GM12878 (cell line): ENCODE results near the gene SMG6. TPM values are rescaled to one million over a fixed set of nuclear protein-coding genes. Genes with fewer than 3 reads are reported as not detected.

Source experiments
- BACH1 ChIP-seq: fragments of 450-650 bp; IDR thresholded peaks from 2 replicates; pipeline ENCODE4 v1.6.1; 2017; ENCODE audit warnings: mild to moderate bottlenecking, borderline replicate concordance
- CBX5 ChIP-seq: sonication (generic); IDR thresholded peaks from 2 replicates; pipeline ENCODE4 v1.6.1; 2016; ENCODE audit warnings: low read depth, moderate library complexity, mild to moderate bottlenecking, inconsistent platforms
- GABPA ChIP-seq: IDR thresholded peaks from 2 replicates; pipeline ENCODE4 v1.6.1; 2014; ENCODE audit warnings: antibody characterized with exemption, low read depth, mild to moderate bottlenecking, inconsistent platforms
- MTA3 ChIP-seq: IDR thresholded peaks from 2 replicates; pipeline ENCODE4 v1.6.1; 2012; ENCODE audit warnings: low read length, inconsistent platforms, borderline replicate concordance
- PAX8 ChIP-seq: fragments of 450-650 bp; IDR thresholded peaks from 2 replicates; pipeline ENCODE4 v1.6.1; 2017; ENCODE audit warnings: mild to moderate bottlenecking, moderate library complexity
- POLR2AphosphoS5 ChIP-seq: IDR thresholded peaks from 2 replicates; pipeline ENCODE4 v1.6.1; 2011; ENCODE audit warnings: mild to moderate bottlenecking, low read length, inconsistent platforms
- RFX5 ChIP-seq: IDR thresholded peaks from 2 replicates; pipeline ENCODE4 v1.6.1; 2011; ENCODE audit warnings: low read depth, low read length, improper control_type of control experiment
- SMARCA5 ChIP-seq: fragments of 450-650 bp; IDR thresholded peaks from 2 replicates; pipeline ENCODE4 v1.6.1; 2017; ENCODE audit warnings: mild to moderate bottlenecking
- TARDBP ChIP-seq: IDR thresholded peaks from 2 replicates; pipeline ENCODE4 v1.6.1; 2016; ENCODE audit warnings: borderline replicate concordance
- TBL1XR1 ChIP-seq: IDR thresholded peaks from 2 replicates; pipeline ENCODE4 v1.6.1; 2012; ENCODE audit warnings: low read depth, low read length, improper control_type of control experiment
- TCF7 ChIP-seq: IDR thresholded peaks from 2 replicates; pipeline ENCODE4 v1.6.1; 2014; ENCODE audit warnings: antibody characterized with exemption, borderline replicate concordance
- ZSCAN29 ChIP-seq: fragments of 450-650 bp; IDR thresholded peaks from 2 replicates; pipeline ENCODE4 v1.6.1; 2017; ENCODE audit warnings: mild to moderate bottlenecking, moderate library complexity
- polyA plus RNA-seq, 11 experiments: library from polyadenylated mRNA; depleted of rRNA in 4 of 11; unstranded in 6 of 11; stranded (reverse) in 5 of 11; fragments of >200 nt; fragmentation: Nextera tagmentation in 4 of 11; fragmentation: Illumina TruSeq in 1 of 11; extraction: Ambion mirVana in 4 of 11; extraction: Trizol in 1 of 11; gene quantifications; 1 replicate in 1 of 11; 2 replicates in 10 of 11; pipeline versions ENCODE4 v1.2.1 to v1.2.3, GENCODE V29; 2011 to 2016; ENCODE audit warnings: inconsistent platforms in 2 of 11, missing spikeins in 2 of 11, low read depth in 1 of 11
- total RNA-seq, 4 experiments: library from RNA; depleted of rRNA in 3 of 4; stranded (reverse); fragments of >200 nt in 3 of 4; fragmentation: Illumina TruSeq in 1 of 4; extraction: Trizol in 1 of 4; gene quantifications; 2 replicates each; pipeline versions ENCODE4 v1.2.1 to v1.2.3, GENCODE V29; 2013 to 2021
- TF ChIP-seq, protein P1 (sequence below): fragments of 150-350 bp; IDR thresholded peaks from 2 replicates; pipeline ENCODE4 v1.6.1; 2014; ENCODE audit warnings: mild to moderate bottlenecking, low read depth, low read length
- TF ChIP-seq, protein P2 (sequence below): IDR thresholded peaks from 2 replicates; pipeline ENCODE4 v1.6.1; 2012; ENCODE audit warnings: low read length, inconsistent platforms

The SMG6 gene
- total and polyA plus RNA-seq, 10 of the 15 experiments (the other 5 are each of a cell fraction or from before 2014, with no cell fraction given), result 0.58 to 28.7 (median 15.7) TPM

DNA sequence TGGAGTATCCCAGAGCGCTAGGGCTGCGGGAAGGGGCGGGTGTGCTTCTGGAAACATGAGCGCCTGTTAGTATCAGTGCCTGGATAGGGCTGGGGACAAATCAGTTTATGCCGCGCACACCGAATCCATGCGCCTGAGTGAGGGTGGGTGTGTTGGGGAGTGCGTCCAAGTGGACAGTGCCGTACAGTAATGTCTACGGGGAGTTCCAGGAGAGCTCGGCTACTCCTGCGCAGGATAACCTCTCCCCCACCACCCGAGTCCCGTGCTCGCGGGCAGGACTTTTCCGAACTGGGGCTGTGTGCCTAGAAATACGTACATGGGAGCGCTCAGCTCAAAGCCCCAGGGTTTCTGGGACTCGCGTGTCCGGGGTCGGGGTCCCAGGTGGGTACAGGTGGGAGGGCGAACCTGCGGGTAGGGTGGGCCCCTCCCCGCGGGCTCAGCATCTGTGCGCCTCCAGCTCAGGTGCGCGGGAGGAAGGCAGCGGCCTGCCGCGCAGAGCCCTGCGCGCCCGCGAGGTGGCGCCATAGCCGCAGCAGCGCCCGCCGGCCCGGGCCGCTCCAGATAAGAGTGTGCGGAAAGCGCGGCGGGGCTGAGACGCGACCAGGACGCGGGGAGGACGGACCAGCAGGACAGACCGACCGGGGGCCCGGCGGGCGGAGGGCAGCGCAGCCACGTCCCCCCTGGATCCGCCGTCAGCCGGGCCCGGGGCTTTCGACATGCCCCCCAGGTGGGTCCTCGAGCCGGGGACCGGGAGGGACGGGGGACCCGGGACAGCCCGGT is 248.9 kb downstream of the SMG6 start, which contains the start of gene HIC1 (continued):
- TF ChIP-seq, protein P1, sequence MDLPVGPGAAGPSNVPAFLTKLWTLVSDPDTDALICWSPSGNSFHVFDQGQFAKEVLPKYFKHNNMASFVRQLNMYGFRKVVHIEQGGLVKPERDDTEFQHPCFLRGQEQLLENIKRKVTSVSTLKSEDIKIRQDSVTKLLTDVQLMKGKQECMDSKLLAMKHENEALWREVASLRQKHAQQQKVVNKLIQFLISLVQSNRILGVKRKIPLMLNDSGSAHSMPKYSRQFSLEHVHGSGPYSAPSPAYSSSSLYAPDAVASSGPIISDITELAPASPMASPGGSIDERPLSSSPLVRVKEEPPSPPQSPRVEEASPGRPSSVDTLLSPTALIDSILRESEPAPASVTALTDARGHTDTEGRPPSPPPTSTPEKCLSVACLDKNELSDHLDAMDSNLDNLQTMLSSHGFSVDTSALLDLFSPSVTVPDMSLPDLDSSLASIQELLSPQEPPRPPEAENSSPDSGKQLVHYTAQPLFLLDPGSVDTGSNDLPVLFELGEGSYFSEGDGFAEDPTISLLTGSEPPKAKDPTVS, result no peak
- TF ChIP-seq TBL1XR1 (no peak; the same call in 1 of the 2 replicates), GABPA (no peak), RFX5 (no peak), MTA3 (no peak), ZSCAN29 (no peak), PAX8 (no peak), POLR2AphosphoS5 (peak; percentile 84), TCF7 (no peak), TARDBP (no peak), SMARCA5 (peak; percentile 97), BACH1 (no peak), CBX5 (no peak)
- TF ChIP-seq, protein P2, sequence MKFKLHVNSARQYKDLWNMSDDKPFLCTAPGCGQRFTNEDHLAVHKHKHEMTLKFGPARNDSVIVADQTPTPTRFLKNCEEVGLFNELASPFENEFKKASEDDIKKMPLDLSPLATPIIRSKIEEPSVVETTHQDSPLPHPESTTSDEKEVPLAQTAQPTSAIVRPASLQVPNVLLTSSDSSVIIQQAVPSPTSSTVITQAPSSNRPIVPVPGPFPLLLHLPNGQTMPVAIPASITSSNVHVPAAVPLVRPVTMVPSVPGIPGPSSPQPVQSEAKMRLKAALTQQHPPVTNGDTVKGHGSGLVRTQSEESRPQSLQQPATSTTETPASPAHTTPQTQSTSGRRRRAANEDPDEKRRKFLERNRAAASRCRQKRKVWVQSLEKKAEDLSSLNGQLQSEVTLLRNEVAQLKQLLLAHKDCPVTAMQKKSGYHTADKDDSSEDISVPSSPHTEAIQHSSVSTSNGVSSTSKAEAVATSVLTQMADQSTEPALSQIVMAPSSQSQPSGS, result no peak
- TF ChIP-seq, all 136 proteins: peak for 39
